SK-N-SH treated with all-trans-retinoic acid at 6 μM for 48 hours (cell line): ENCODE results near the gene MPDZ.

ENCODE experiments used
- ATAC-seq: fragments of 200-7000 bp; cut with Tn5 transposase; 3 replicates; pipeline ENCODE4 v1.9.1; 2020; ENCODE audit warnings: mild to moderate bottlenecking, moderate library complexity
- ARNTL ChIP-seq: fragments of 450-650 bp; formaldehyde crosslinking; IDR thresholded peaks from 2 replicates; pipeline ENCODE4 v1.5.0; 2020; ENCODE audit warnings: low read depth, mild to moderate bottlenecking, moderate library complexity, borderline replicate concordance
- BACH2 ChIP-seq: fragments of 250-450 bp; sonication (Bioruptor Pico); IDR thresholded peaks from 2 replicates; pipeline ENCODE4 v1.9.0; 2021; ENCODE audit warnings: mild to moderate bottlenecking, borderline replicate concordance
- CSDC2 ChIP-seq: fragments of 250-450 bp; sonication (Bioruptor Pico); IDR thresholded peaks from 2 replicates; pipeline ENCODE4 v1.5.0; 2020; ENCODE audit warnings: mild to moderate bottlenecking, moderate library complexity
- ESRRG ChIP-seq: fragments of 250-450 bp; sonication (Bioruptor Pico); IDR thresholded peaks from 2 replicates; pipeline ENCODE4 v1.6.1; 2021; ENCODE audit warnings: mild to moderate bottlenecking
- GLIS3 ChIP-seq: fragments of 250-450 bp; sonication (Bioruptor Pico); IDR thresholded peaks from 2 replicates; pipeline ENCODE4 v1.5.0; 2020; ENCODE audit warnings: mild to moderate bottlenecking, moderate library complexity
- OSR1 ChIP-seq: fragments of 250-450 bp; sonication (Bioruptor Pico); IDR thresholded peaks from 2 replicates; pipeline ENCODE4 v1.8.0; 2022; ENCODE audit warnings: moderate library complexity, mild to moderate bottlenecking, inconsistent platforms
- SNAI2 ChIP-seq: fragments of 250-450 bp; sonication (Bioruptor Pico); IDR thresholded peaks from 2 replicates; pipeline ENCODE4 v1.5.0; 2020; ENCODE audit warnings: mild to moderate bottlenecking, moderate library complexity
- TCF4 ChIP-seq: fragments of 250-450 bp; sonication (Bioruptor Pico); IDR thresholded peaks from 2 replicates; pipeline ENCODE4 v1.8.0; 2021; ENCODE audit warnings: mild to moderate bottlenecking, moderate library complexity, borderline replicate concordance
- TOX ChIP-seq: fragments of 250-450 bp; sonication (Bioruptor Pico); IDR thresholded peaks from 2 replicates; pipeline ENCODE4 v1.8.0; 2021; ENCODE audit warnings: mild to moderate bottlenecking, moderate library complexity, borderline replicate concordance
- ZC3H10 ChIP-seq: fragments of 250-450 bp; sonication (Bioruptor Pico); IDR thresholded peaks from 2 replicates; pipeline ENCODE4 v1.5.1; 2021; ENCODE audit warnings: mild to moderate bottlenecking, moderate library complexity
- ZFP30 ChIP-seq: fragments of 450-650 bp; formaldehyde crosslinking; IDR thresholded peaks from 2 replicates; pipeline ENCODE4 v1.5.0; 2022; ENCODE audit warnings: mild to moderate bottlenecking, moderate library complexity
- ZNF70 ChIP-seq: fragments of 450-650 bp; formaldehyde crosslinking; IDR thresholded peaks from 2 replicates; pipeline ENCODE4 v1.5.0; 2020; ENCODE audit warnings: mild to moderate bottlenecking, moderate library complexity
- ZNF8 ChIP-seq: fragments of 450-650 bp; formaldehyde crosslinking; IDR thresholded peaks from 2 replicates; pipeline ENCODE4 v1.5.0; 2020; ENCODE audit warnings: mild to moderate bottlenecking, moderate library complexity
- TF ChIP-seq, protein P1 (sequence below): fragments of 250-450 bp; sonication (Bioruptor Pico); IDR thresholded peaks from 2 replicates; pipeline ENCODE4 v1.8.0; 2020; ENCODE audit warnings: mild to moderate bottlenecking, moderate library complexity, borderline replicate concordance
- TF ChIP-seq, protein P2 (sequence below): fragments of 250-450 bp; sonication (Bioruptor Pico); IDR thresholded peaks from 2 replicates; pipeline ENCODE4 v1.5.1; 2021; ENCODE audit warnings: mild to moderate bottlenecking, moderate library complexity
- TF ChIP-seq, protein P3 (sequence below): fragments of 250-450 bp; sonication (Bioruptor Pico); IDR thresholded peaks from 2 replicates; pipeline ENCODE4 v1.5.0; 2020; ENCODE audit warnings: mild to moderate bottlenecking, moderate library complexity
- TF ChIP-seq, protein P4 (sequence below): fragments of 250-450 bp; sonication (Bioruptor Pico); IDR thresholded peaks from 2 replicates; pipeline ENCODE4 v1.5.1; 2020; ENCODE audit warnings: low read depth, mild to moderate bottlenecking, moderate library complexity
- TF ChIP-seq, protein P5 (sequence below): fragments of 250-450 bp; sonication (Bioruptor Pico); IDR thresholded peaks from 2 replicates; pipeline ENCODE4 v1.8.0; 2021; ENCODE audit warnings: low read depth, mild to moderate bottlenecking, moderate library complexity, borderline replicate concordance

MPDZ gene

DNA sequence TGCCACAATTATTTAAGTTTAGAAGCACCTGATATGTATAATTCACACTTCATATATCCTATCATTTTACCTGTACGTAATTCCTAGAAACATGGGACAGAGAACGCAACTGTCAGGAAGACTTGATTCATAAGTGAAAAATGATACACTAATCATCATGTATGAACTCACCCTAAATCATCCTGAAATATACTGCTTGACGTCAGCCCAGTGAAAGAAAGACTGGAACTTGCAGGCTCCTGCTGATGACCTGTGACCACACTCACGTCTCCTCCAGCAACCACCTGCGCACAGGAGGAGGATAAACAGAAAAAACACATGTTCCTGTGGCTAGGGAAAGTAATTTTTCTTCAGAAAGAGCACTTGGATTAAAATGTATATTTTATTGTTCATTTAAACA is 169.7 kb downstream of the MPDZ start:
- TF ChIP-seq TOX (CRISPR knock-in tag), result no peak
- no peak for TF ChIP-seq SNAI2 (CRISPR knock-in tag)
- TF ChIP-seq, protein P1, sequence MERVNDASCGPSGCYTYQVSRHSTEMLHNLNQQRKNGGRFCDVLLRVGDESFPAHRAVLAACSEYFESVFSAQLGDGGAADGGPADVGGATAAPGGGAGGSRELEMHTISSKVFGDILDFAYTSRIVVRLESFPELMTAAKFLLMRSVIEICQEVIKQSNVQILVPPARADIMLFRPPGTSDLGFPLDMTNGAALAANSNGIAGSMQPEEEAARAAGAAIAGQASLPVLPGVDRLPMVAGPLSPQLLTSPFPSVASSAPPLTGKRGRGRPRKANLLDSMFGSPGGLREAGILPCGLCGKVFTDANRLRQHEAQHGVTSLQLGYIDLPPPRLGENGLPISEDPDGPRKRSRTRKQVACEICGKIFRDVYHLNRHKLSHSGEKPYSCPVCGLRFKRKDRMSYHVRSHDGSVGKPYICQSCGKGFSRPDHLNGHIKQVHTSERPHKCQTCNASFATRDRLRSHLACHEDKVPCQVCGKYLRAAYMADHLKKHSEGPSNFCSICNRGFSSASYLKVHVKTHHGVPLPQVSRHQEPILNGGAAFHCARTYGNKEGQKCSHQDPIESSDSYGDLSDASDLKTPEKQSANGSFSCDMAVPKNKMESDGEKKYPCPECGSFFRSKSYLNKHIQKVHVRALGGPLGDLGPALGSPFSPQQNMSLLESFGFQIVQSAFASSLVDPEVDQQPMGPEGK (CRISPR knock-in tag), result no peak
- no peak for TF ChIP-seq ZNF70 (CRISPR knock-in tag)
- TF ChIP-seq ZNF8 (CRISPR knock-in tag), result no peak
- TF ChIP-seq, protein P2, sequence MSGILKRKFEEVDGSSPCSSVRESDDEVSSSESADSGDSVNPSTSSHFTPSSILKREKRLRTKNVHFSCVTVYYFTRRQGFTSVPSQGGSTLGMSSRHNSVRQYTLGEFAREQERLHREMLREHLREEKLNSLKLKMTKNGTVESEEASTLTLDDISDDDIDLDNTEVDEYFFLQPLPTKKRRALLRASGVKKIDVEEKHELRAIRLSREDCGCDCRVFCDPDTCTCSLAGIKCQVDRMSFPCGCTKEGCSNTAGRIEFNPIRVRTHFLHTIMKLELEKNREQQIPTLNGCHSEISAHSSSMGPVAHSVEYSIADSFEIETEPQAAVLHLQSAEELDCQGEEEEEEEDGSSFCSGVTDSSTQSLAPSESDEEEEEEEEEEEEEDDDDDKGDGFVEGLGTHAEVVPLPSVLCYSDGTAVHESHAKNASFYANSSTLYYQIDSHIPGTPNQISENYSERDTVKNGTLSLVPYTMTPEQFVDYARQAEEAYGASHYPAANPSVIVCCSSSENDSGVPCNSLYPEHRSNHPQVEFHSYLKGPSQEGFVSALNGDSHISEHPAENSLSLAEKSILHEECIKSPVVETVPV, result no peak
- no peak for TF ChIP-seq ZC3H10
- TF ChIP-seq ZFP30 (CRISPR knock-in tag), result no peak
- no peak for TF ChIP-seq BACH2 (CRISPR knock-in tag)
- TF ChIP-seq, protein P3, sequence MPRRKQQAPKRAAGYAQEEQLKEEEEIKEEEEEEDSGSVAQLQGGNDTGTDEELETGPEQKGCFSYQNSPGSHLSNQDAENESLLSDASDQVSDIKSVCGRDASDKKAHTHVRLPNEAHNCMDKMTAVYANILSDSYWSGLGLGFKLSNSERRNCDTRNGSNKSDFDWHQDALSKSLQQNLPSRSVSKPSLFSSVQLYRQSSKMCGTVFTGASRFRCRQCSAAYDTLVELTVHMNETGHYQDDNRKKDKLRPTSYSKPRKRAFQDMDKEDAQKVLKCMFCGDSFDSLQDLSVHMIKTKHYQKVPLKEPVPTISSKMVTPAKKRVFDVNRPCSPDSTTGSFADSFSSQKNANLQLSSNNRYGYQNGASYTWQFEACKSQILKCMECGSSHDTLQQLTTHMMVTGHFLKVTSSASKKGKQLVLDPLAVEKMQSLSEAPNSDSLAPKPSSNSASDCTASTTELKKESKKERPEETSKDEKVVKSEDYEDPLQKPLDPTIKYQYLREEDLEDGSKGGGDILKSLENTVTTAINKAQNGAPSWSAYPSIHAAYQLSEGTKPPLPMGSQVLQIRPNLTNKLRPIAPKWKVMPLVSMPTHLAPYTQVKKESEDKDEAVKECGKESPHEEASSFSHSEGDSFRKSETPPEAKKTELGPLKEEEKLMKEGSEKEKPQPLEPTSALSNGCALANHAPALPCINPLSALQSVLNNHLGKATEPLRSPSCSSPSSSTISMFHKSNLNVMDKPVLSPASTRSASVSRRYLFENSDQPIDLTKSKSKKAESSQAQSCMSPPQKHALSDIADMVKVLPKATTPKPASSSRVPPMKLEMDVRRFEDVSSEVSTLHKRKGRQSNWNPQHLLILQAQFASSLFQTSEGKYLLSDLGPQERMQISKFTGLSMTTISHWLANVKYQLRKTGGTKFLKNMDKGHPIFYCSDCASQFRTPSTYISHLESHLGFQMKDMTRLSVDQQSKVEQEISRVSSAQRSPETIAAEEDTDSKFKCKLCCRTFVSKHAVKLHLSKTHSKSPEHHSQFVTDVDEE, result no peak
- TF ChIP-seq, protein P4, sequence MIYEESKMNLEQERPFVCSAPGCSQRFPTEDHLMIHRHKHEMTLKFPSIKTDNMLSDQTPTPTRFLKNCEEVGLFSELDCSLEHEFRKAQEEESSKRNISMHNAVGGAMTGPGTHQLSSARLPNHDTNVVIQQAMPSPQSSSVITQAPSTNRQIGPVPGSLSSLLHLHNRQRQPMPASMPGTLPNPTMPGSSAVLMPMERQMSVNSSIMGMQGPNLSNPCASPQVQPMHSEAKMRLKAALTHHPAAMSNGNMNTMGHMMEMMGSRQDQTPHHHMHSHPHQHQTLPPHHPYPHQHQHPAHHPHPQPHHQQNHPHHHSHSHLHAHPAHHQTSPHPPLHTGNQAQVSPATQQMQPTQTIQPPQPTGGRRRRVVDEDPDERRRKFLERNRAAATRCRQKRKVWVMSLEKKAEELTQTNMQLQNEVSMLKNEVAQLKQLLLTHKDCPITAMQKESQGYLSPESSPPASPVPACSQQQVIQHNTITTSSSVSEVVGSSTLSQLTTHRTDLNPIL (CRISPR knock-in tag), result no peak
- TF ChIP-seq TCF4 (CRISPR knock-in tag), result no peak
- TF ChIP-seq, all 23 proteins: peak for 0
- ATAC-seq, result no peak

DNA sequence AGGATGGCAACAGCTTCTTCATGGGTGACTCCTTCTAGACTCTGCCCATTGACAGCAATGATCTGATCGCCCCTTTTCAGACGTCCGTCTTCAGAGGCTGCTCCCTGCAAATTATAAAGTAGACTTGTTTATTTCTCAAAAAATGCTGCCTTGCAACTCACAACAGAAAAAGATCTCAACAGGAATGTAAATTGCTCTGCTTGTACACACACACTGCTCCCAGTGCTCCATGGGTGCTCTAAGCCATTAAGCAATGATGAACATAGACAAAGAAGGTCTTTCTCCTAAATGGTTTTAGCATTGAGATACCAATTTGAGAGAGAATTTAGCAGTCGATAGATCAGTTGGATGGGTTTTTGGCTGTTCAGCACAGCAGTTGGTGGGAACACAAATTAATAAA is 172.5 kb downstream of the MPDZ start:
- TF ChIP-seq GLIS3 (CRISPR knock-in tag), result no peak
- no peak for TF ChIP-seq ARNTL (CRISPR knock-in tag)
- TF ChIP-seq, protein P3, result no peak
- TF ChIP-seq BACH2 (CRISPR knock-in tag), result no peak
- TF ChIP-seq, protein P5, sequence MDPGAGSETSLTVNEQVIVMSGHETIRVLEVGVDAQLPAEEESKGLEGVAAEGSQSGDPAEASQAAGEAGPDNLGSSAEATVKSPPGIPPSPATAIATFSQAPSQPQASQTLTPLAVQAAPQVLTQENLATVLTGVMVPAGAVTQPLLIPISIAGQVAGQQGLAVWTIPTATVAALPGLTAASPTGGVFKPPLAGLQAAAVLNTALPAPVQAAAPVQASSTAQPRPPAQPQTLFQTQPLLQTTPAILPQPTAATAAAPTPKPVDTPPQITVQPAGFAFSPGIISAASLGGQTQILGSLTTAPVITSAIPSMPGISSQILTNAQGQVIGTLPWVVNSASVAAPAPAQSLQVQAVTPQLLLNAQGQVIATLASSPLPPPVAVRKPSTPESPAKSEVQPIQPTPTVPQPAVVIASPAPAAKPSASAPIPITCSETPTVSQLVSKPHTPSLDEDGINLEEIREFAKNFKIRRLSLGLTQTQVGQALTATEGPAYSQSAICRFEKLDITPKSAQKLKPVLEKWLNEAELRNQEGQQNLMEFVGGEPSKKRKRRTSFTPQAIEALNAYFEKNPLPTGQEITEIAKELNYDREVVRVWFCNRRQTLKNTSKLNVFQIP (CRISPR knock-in tag), result no peak
- no peak for TF ChIP-seq CSDC2
- no peak for TF ChIP-seq OSR1 (CRISPR knock-in tag)
- no peak for TF ChIP-seq ZNF8 (CRISPR knock-in tag)
- TF ChIP-seq, protein P2, result no peak
- no peak for TF ChIP-seq ESRRG (CRISPR knock-in tag)
- no peak for TF ChIP-seq ZC3H10
- no peak for TF ChIP-seq TOX (CRISPR knock-in tag)
- ATAC-seq, result no peak
